Vagina (tissue), 2 donors: ENCODE measurements around the gene TNFRSF13B. TPM values are rescaled to one million over a fixed set of nuclear protein-coding genes. Genes with fewer than 3 reads are reported as not detected.
"Not testable (repeated sequence)": the region's sequence is repeated elsewhere in the genome, so short reads cannot be mapped to it uniquely, and the experiment has no call there.

Experiments used
- DNase-seq, 2 donors: peaks; one replicate each; pipeline ENCODE4 v3.0.0-alpha.2; 2017; ENCODE audit errors: extremely low spot score in 2 of 2
- H3K27ac ChIP-seq: fragments of 200-600 bp; sonication (generic); one replicate; pipeline ENCODE4 v1.5.1; 2019
- H3K27me3 ChIP-seq: fragments of 200-600 bp; sonication (generic); one replicate; pipeline ENCODE4 v1.5.1; 2019
- H3K36me3 ChIP-seq, 2 donors: fragments of 200-600 bp; sonication (generic); one replicate each; pipeline ENCODE4 v1.5.1; 2017 to 2019
- H3K4me1 ChIP-seq: fragments of 200-600 bp; sonication (generic); one replicate; pipeline ENCODE4 v1.5.1; 2019
- H3K4me3 ChIP-seq, 2 donors: fragments of 200-600 bp; sonication (generic); 1 replicate in 1 of 2; 2 replicates in 1 of 2; pipeline ENCODE4 v1.5.1; 2016 to 2019
- H3K9me3 ChIP-seq: fragments of 200-600 bp; sonication (generic); one replicate; pipeline ENCODE4 v1.5.1; 2019
- CTCF ChIP-seq, 3 experiments: fragments of 450-650 bp in 2 of 3; fragments of 200-600 bp in 1 of 3; sonication (generic) in 1 of 3; IDR thresholded peaks; one replicate each; pipeline ENCODE4 v1.5.1; 2017 to 2019; ENCODE audit warnings: antibody characterized with exemption in 3 of 3, mild to moderate bottlenecking in 2 of 3, moderate library complexity in 2 of 3
- POLR2A ChIP-seq, 2 donors: fragments of 450-650 bp; IDR thresholded peaks; one replicate each; pipeline ENCODE4 v1.6.1; 2017; ENCODE audit warnings: antibody characterized with exemption in 2 of 2, mild to moderate bottlenecking in 2 of 2, moderate library complexity in 2 of 2
- POLR2AphosphoS5 ChIP-seq, 2 donors: sonication (generic); formaldehyde crosslinking; IDR thresholded peaks; one replicate each; pipeline ENCODE4 v1.9.0; 2017; ENCODE audit warnings: antibody characterized with exemption in 2 of 2, mild to moderate bottlenecking in 2 of 2, low read depth in 1 of 2; ENCODE audit not compliant: insufficient read depth in 1 of 2
- intact Hi-C: fragments of 100-400 bp; cut with DNase I; formaldehyde crosslinking; loops from one replicate; pipeline ENCODE4 v1.15.1; 2023
- total RNA-seq: library from RNA; depleted of rRNA; stranded (reverse); fragments of >200 nt; gene quantifications from one replicate; pipeline ENCODE4 v1.2.3, GENCODE V29; 2016

TNFRSF13B gene
- total RNA-seq, 1 donor from 2014 or later = not detected

GRCh38 chr17:16969931-16970906, 1.7 kb downstream of the TNFRSF13B start:
- H3K9me3 ChIP-seq = no peaks in the 10 kb centered on the region
- H3K27ac ChIP-seq = no peak overlapping the region
- no peak overlapping the region for H3K4me3 ChIP-seq
- H3K27me3 ChIP-seq = no peaks in the 10 kb centered on the region
- intact Hi-C loops = loop anchor here (5.0 kb wide), 1 partner anchor 343 kb away; no protein-coding TSS in a partner anchor
- no peaks in the 10 kb centered on the region for H3K36me3 ChIP-seq
- H3K4me1 ChIP-seq = no peaks in the 10 kb centered on the region
- TF ChIP-seq CTCF (IDR thresholded peaks at IDR 0.05) (no peak), POLR2A (IDR thresholded peaks at IDR 0.05) (no peak), POLR2AphosphoS5 (IDR thresholded peaks at IDR 0.05; ENCODE audit: insufficient read depth in 1 of 2, low read depth in 1 of 2) (no peak)
- no peak for DNase-seq

GRCh38 chr17:16968786-16969185, 3.1 kb downstream of the TNFRSF13B start:
- Histone ChIP-seq H3K27ac (no peak overlapping the region), H3K36me3 (no peaks in the 10 kb centered on the region), H3K9me3 (no peaks in the 10 kb centered on the region), H3K27me3 (no peaks in the 10 kb centered on the region), H3K4me1 (no peaks in the 10 kb centered on the region), H3K4me3 (no peak overlapping the region)
- TF ChIP-seq POLR2A (IDR thresholded peaks at IDR 0.05) (no peak), POLR2AphosphoS5 (IDR thresholded peaks at IDR 0.05; ENCODE audit: insufficient read depth in 1 of 2, low read depth in 1 of 2) (no peak), CTCF (IDR thresholded peaks at IDR 0.05) (no peak)
- intact Hi-C loops = loop anchor here (5.0 kb wide), 1 partner anchor 341 kb away; no protein-coding TSS in a partner anchor
- DNase-seq = no peak

GRCh38 chr17:16962804-16963203, 9.1 kb downstream of the TNFRSF13B start:
- intact Hi-C loops = no loop called here
- H3K36me3 ChIP-seq = no peaks in the 10 kb centered on the region

GRCh38 chr17:16961792-16962191, 10.1 kb downstream of the TNFRSF13B start:
- Histone ChIP-seq H3K27ac (no peak overlapping the region), H3K9me3 (no peaks in the 10 kb centered on the region), H3K4me1 (no peaks in the 10 kb centered on the region), H3K27me3 (no peaks in the 10 kb centered on the region), H3K36me3 (no peaks in the 10 kb centered on the region), H3K4me3 (no peak overlapping the region)
- intact Hi-C loops = no loop called here
- no peak for TF ChIP-seq POLR2AphosphoS5 (IDR thresholded peaks at IDR 0.05; ENCODE audit: insufficient read depth in 1 of 2, low read depth in 1 of 2)
- TF ChIP-seq CTCF (IDR thresholded peaks at IDR 0.05) = no peak
- no peak for TF ChIP-seq POLR2A (IDR thresholded peaks at IDR 0.05)
- DNase-seq = no peak

More at GRCh38 chr17:16962804-16963203, 9.1 kb downstream of the TNFRSF13B start:
- Histone ChIP-seq H3K4me3 (no peak overlapping the region), H3K4me1 (no peaks in the 10 kb centered on the region), H3K9me3 (no peaks in the 10 kb centered on the region), H3K27me3 (no peaks in the 10 kb centered on the region), H3K27ac (no peak overlapping the region)
- DNase-seq = no peak
- TF ChIP-seq POLR2AphosphoS5 (IDR thresholded peaks at IDR 0.05; ENCODE audit: insufficient read depth in 1 of 2, low read depth in 1 of 2) = no peak
- no peak for TF ChIP-seq POLR2A (IDR thresholded peaks at IDR 0.05)

- intact Hi-C loops, DNase-seq, H3K36me3 ChIP-seq, H3K9me3 ChIP-seq, H3K4me1 ChIP-seq, H3K27me3 ChIP-seq, H3K4me3 ChIP-seq, H3K27ac ChIP-seq: not testable (repeated sequence)
Measured at GRCh38 chr17:16961022-16961421, 10.9 kb downstream of the TNFRSF13B start.

- DNase-seq, H3K36me3 ChIP-seq, intact Hi-C loops, H3K4me1 ChIP-seq, H3K4me3 ChIP-seq, H3K9me3 ChIP-seq, H3K27me3 ChIP-seq, H3K27ac ChIP-seq: not testable (repeated sequence)
Measured at GRCh38 chr17:16955011-16955410, 16.9 kb downstream of the TNFRSF13B start.
